Effector memory CD4-positive, alpha-beta T cell (primary cell): Measurements from ENCODE around the gene CAMTA1.

ENCODE experiments used
- DNase-seq, 3 donors: peaks; one replicate each; pipeline ENCODE4 v3.0.0-alpha.2; 2020
- H3K27ac ChIP-seq: 2 replicates; pipeline ENCODE4 v1.7.0; 2013; ENCODE audit warnings: mild to moderate bottlenecking, low read length, moderate library complexity; ENCODE audit not compliant: insufficient read depth, poor library complexity, severe bottlenecking
- H3K27me3 ChIP-seq: replicated peaks from 2 replicates; pipeline ENCODE4 v1.7.0; 2013; ENCODE audit warnings: mild to moderate bottlenecking, low read length; ENCODE audit not compliant: insufficient read depth, control insufficient read depth, poor library complexity, severe bottlenecking
- H3K36me3 ChIP-seq: 2 replicates; pipeline ENCODE4 v1.7.0; 2013; ENCODE audit warnings: mild to moderate bottlenecking, low read length, moderate library complexity; ENCODE audit not compliant: control insufficient read depth, insufficient read depth
- H3K4me1 ChIP-seq: 2 replicates; pipeline ENCODE4 v1.7.0; 2013; ENCODE audit warnings: low read length, mild to moderate bottlenecking; ENCODE audit not compliant: control insufficient read depth, insufficient read depth, poor library complexity, severe bottlenecking
- H3K4me3 ChIP-seq: 2 replicates; pipeline ENCODE4 v1.7.0; 2013; ENCODE audit warnings: low read length, low read depth, mild to moderate bottlenecking; ENCODE audit not compliant: insufficient read depth, poor library complexity, severe bottlenecking
- H3K9me3 ChIP-seq: 2 replicates; pipeline ENCODE4 v1.7.0; 2013; ENCODE audit warnings: mild to moderate bottlenecking, low read length, moderate library complexity; ENCODE audit not compliant: control insufficient read depth

Gene CAMTA1

DNA sequence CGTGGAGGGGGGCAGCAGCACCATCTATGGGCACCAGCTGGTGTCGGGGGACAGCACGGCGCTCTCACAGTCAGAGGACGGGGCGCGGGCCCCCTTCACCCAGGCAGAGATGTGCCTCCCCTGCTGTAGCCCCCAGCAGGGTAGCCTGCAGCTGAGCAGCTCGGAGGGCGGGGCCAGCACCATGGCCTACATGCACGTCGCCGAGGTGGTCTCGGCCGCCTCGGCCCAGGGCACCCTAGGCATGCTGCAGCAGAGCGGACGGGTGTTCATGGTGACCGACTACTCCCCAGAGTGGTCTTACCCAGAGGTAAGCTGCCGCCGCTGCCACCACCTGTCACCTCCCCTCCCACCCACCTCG is 879.6 kb downstream of the CAMTA1 start:
- no peak for DNase-seq
- Histone ChIP-seq H3K4me1 (no peaks in the 10 kb centered on the region), H3K27ac (no peak overlapping the region), H3K4me3 (no peak overlapping the region), H3K36me3 (no peaks in the 10 kb centered on the region), H3K27me3 (no peaks in the 10 kb centered on the region), H3K9me3 (no peaks in the 10 kb centered on the region)

GRCh38 chr1:7666249-7666648 is 881.0 kb downstream of the CAMTA1 start:
- H3K4me3 ChIP-seq, result no peak overlapping the region
- no peaks in the 10 kb centered on the region for H3K4me1 ChIP-seq
- H3K36me3 ChIP-seq, result no peaks in the 10 kb centered on the region
- H3K27me3 ChIP-seq, result no peaks in the 10 kb centered on the region
- H3K9me3 ChIP-seq, result no peaks in the 10 kb centered on the region
- no peak overlapping the region for H3K27ac ChIP-seq
- DNase-seq, result no peak

- H3K27ac ChIP-seq, result no peak overlapping the region
- no peaks in the 10 kb centered on the region for H3K4me1 ChIP-seq
- no peaks in the 10 kb centered on the region for H3K27me3 ChIP-seq
- H3K36me3 ChIP-seq, result no peaks in the 10 kb centered on the region
- no peak overlapping the region for H3K4me3 ChIP-seq
- H3K9me3 ChIP-seq, result no peaks in the 10 kb centered on the region
- DNase-seq, result no peak
Observed at GRCh38 chr1:7667159-7667558, 881.9 kb downstream of the CAMTA1 start.

GRCh38 chr1:7667625-7668218 is 882.5 kb downstream of the CAMTA1 start:
- peak; percentile 61 to 75 (median 67) for DNase-seq
- no peak overlapping the region for H3K27ac ChIP-seq

DNA sequence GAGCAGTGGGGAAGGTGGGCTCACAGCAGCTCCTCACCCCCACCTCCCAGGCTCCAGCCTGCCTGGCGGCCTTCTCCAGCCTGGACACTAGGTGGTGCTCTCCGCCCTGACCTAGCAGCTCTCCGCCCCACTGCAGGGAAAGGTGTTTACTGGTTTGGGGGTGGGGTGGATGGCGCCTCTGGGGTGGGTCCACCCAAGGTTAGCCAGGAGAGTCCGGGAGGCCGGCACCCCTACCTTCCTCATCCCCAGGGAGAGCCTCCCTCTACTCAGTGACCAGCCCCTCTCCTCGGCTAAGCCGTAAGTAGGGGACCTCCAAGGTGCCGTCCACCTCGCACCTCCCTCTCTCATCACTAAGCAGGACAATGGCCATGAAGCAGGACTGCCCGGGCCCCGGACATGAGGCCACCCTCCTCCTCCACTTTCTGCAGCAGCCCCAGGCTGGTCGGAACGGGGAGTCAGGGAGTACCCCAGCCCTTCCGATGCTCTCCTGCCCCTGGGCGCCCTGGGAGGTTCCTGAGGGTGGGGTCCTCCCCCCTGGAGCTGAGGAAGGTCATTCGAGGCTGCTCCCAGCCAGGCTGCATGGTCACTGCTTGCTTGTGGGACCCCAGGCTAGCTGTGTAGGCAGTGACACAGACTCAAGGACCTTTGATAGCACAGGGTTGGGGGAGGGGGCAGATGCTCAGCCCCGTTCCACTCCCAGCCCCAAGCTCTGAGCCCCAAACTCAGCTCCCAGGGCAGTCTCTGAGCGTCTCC is 884.5 kb downstream of the CAMTA1 start:
- peak; percentile 30 to 41 (median 37) for DNase-seq
- Histone ChIP-seq H3K36me3 (no peaks in the 10 kb centered on the region), H3K4me3 (peak overlapping the region; percentile 10), H3K4me1 (peaks cover 6% of the 10 kb centered on the region), H3K27me3 (no peaks in the 10 kb centered on the region), H3K9me3 (no peaks in the 10 kb centered on the region), H3K27ac (no peak overlapping the region)

More at GRCh38 chr1:7667625-7668218, 882.5 kb downstream of the CAMTA1 start:
- Histone ChIP-seq H3K36me3 (no peaks in the 10 kb centered on the region), H3K27me3 (no peaks in the 10 kb centered on the region), H3K4me1 (peaks cover under 1% of the 10 kb centered on the region), H3K4me3 (no peak overlapping the region), H3K9me3 (no peaks in the 10 kb centered on the region)

- no peaks in the 10 kb centered on the region for H3K9me3 ChIP-seq
- no peak for DNase-seq
- no peaks in the 10 kb centered on the region for H3K36me3 ChIP-seq
- H3K27me3 ChIP-seq, result no peaks in the 10 kb centered on the region
- no peak overlapping the region for H3K4me3 ChIP-seq
- H3K27ac ChIP-seq, result no peak overlapping the region
- peaks cover 6% of the 10 kb centered on the region for H3K4me1 ChIP-seq
Observed at GRCh38 chr1:7670334-7671145, 885.3 kb downstream of the CAMTA1 start.

GRCh38 chr1:7671146-7671465 is 885.9 kb downstream of the CAMTA1 start:
- H3K27me3 ChIP-seq, result no peaks in the 10 kb centered on the region

DNA sequence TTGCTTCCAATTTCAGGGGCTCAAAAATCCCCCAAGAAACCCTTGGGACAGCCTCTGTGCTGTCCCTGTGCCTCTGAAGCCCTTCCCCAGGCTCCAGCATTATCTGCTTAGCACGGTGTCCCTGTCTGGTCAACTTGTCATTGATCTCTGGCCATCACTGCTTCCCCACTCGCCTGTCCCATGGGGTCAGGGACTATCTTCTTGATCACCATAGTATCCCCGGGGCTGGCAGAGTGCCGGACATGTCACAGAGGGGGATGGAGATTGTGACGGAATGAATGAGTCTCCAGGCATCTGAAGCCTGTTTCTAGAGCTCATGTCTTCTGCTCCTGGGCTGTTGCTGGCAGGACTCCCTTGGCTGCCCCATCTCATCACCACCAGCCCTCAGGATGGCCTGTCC is 886.4 kb downstream of the CAMTA1 start:
- DNase-seq, result no peak
- H3K4me1 ChIP-seq, result peaks cover 6% of the 10 kb centered on the region
- H3K9me3 ChIP-seq, result no peaks in the 10 kb centered on the region
- no peaks in the 10 kb centered on the region for H3K27me3 ChIP-seq
- H3K27ac ChIP-seq, result no peak overlapping the region
- H3K36me3 ChIP-seq, result no peaks in the 10 kb centered on the region
- H3K4me3 ChIP-seq, result no peak overlapping the region

More at GRCh38 chr1:7671146-7671465, 885.9 kb downstream of the CAMTA1 start:
- no peak overlapping the region for H3K27ac ChIP-seq
- H3K4me3 ChIP-seq, result no peak overlapping the region
- H3K9me3 ChIP-seq, result no peaks in the 10 kb centered on the region
- DNase-seq, result no peak
- no peaks in the 10 kb centered on the region for H3K36me3 ChIP-seq
- H3K4me1 ChIP-seq, result peaks cover 6% of the 10 kb centered on the region

- no peak overlapping the region for H3K4me3 ChIP-seq
- DNase-seq, result no peak
- H3K4me1 ChIP-seq, result peaks cover 6% of the 10 kb centered on the region
- no peaks in the 10 kb centered on the region for H3K9me3 ChIP-seq
- H3K36me3 ChIP-seq, result no peaks in the 10 kb centered on the region
- no peaks in the 10 kb centered on the region for H3K27me3 ChIP-seq
- no peak overlapping the region for H3K27ac ChIP-seq
Observed at GRCh38 chr1:7672864-7673263, 887.6 kb downstream of the CAMTA1 start.

DNA sequence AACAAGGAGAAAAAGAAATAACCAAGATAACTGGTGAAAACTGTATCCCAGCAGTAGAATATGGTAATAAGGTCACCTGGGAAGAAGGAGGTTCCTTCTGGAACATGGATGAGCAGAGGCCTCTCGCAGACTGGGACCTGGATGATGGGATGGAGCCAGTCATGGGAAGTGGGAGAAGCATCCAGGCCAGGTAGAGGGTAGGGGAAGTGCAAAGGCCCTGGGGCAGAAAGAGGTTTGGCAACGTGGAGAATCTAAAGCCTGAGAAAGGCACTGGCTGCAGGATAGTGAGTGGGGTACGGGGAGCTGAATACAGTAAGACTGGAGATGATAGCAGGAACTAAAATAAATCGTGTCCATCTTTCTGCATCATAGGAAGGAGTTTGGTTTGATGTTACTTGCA is 889.7 kb downstream of the CAMTA1 start:
- H3K36me3 ChIP-seq, result no peaks in the 10 kb centered on the region
- no peak for DNase-seq

More for the DNA sequence above, 889.7 kb downstream of the CAMTA1 start:
- H3K4me3 ChIP-seq, result no peak overlapping the region
- peaks cover 9% of the 10 kb centered on the region for H3K4me1 ChIP-seq
- no peaks in the 10 kb centered on the region for H3K27me3 ChIP-seq
- H3K27ac ChIP-seq, result no peak overlapping the region
- H3K9me3 ChIP-seq, result no peaks in the 10 kb centered on the region
